Lung (tissue), 12 donors: Measurements from ENCODE around the gene LY6G6D. TPM values are rescaled to one million over a fixed set of nuclear protein-coding genes. Genes with fewer than 3 reads are reported as not detected.

Experiments
- ATAC-seq: fragments of 200-7000 bp; cut with Tn5 transposase; one replicate; pipeline ENCODE4 v1.9.1; 2020; ENCODE audit warnings: moderate number of reproducible peaks; ENCODE audit not compliant: insufficient read depth, low FRiP score
- DNase-seq, 3 donors: peaks; one replicate each; pipeline ENCODE4 v3.0.0-alpha.2; 2013 to 2017
- H3K27ac ChIP-seq, 2 donors: one replicate each; pipeline ENCODE4 v1.5.1; 2013; ENCODE audit warnings: mild to moderate bottlenecking in 2 of 2, moderate library complexity in 2 of 2, control low read depth in 1 of 2, inconsistent platforms in 1 of 2, low read depth in 1 of 2, low read length in 1 of 2
- H3K27me3 ChIP-seq, 3 donors: one replicate each; pipeline ENCODE4 v1.5.1; 2013; ENCODE audit warnings: low read length in 2 of 3; ENCODE audit not compliant: control insufficient read depth in 3 of 3, insufficient read depth in 3 of 3
- H3K36me3 ChIP-seq, 4 donors: one replicate each; pipeline ENCODE4 v1.5.1; 2013; ENCODE audit warnings: low read length in 4 of 4, mild to moderate bottlenecking in 1 of 4, moderate library complexity in 1 of 4; ENCODE audit not compliant: control insufficient read depth in 4 of 4, insufficient read depth in 4 of 4
- H3K4me1 ChIP-seq, 5 donors: one replicate each; pipeline ENCODE4 v1.5.1; 2013; ENCODE audit warnings: low read length in 5 of 5, mild to moderate bottlenecking in 2 of 5, moderate library complexity in 1 of 5; ENCODE audit not compliant: control insufficient read depth in 5 of 5, insufficient read depth in 5 of 5
- H3K4me3 ChIP-seq: one replicate; pipeline ENCODE4 v1.5.1; 2013; ENCODE audit warnings: mild to moderate bottlenecking, control low read depth, moderate library complexity
- H3K9ac ChIP-seq, 2 donors: one replicate each; pipeline ENCODE4 v1.5.1; 2013; ENCODE audit warnings: low read length in 2 of 2, control low read depth in 1 of 2; ENCODE audit not compliant: insufficient read depth in 1 of 2
- H3K9me3 ChIP-seq, 4 donors: one replicate each; pipeline ENCODE4 v1.5.1; 2013; ENCODE audit warnings: low read length in 3 of 4, mild to moderate bottlenecking in 1 of 4, moderate library complexity in 1 of 4; ENCODE audit not compliant: control insufficient read depth in 4 of 4, insufficient read depth in 3 of 4
- CTCF ChIP-seq: IDR thresholded peaks from 2 replicates; pipeline ENCODE4 v1.5.1; 2012; ENCODE audit warnings: mild to moderate bottlenecking; ENCODE audit errors: control extremely low read depth, extremely low read depth
- WGBS, 2 donors: extraction: QIAGEN DNeasy Blood & Tissue Kit; methylation state at CpG; one replicate each; pipeline ENCODE4 v1.1.7; 2013; 5-methylcytosine and 5-hydroxymethylcytosine counted together
- polyA plus RNA-seq, 2 donors: library from polyadenylated mRNA; stranded (reverse); fragments of 200-250 nt; gene quantifications; one replicate each; pipeline ENCODE4 v1.2.1, GENCODE V29; 2013
- total RNA-seq, 2 donors: library from RNA; depleted of rRNA in 1 of 2; stranded (reverse); fragments of >200 nt in 1 of 2; gene quantifications; one replicate each; pipeline ENCODE4 v1.2.1, GENCODE V29; 2014 to 2021
- donor health status: control.
- donor health status: control.
- donor health status: Bipolar disorder and iron deficiency.
- donor health status: healthy.
- donor health status: DM: yes; HTN: yes; CAD: no.

The LY6G6D gene
- total and polyA plus RNA-seq, 4 donors: not detected

DNA sequence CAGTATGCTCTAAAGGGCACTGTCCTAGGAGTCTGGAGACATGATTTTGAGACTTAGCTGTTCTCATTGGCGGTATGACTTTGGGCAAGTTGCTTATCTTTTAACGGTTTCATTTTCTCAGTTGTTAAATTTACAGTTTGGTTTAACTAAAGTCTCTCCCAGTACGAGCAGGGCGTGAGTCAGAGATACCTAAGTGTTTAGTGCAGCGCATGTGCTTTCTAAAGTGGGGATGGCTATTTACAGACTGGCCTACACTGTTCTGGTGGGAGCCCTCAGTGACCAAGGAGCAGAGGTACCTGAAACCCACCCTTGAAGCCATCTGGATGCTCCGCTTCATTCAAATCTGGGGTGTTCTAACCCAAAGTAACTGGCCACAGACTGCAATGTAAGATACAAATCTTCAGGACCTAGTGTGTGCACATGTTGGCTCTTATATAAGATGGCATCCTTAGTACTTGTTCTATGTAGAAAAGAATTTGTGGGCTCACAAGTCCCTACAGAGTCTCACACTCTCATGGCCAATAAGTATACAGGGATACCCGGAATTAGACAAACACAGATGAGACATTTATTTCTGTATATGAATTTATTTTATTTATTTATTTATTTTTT is 35.4 kb downstream of the LY6G6D start:
- no peak overlapping the region for H3K4me3 ChIP-seq
- peaks cover 0 to 5% (median 2%) of the 10 kb centered on the region in 4 donors for H3K36me3 ChIP-seq
- no peak overlapping the region for H3K9ac ChIP-seq
- TF ChIP-seq CTCF: no peak
- 89 to 97% methylated on average over 7 of the region's 7 CpGs for WGBS, 2 donors
- ATAC-seq: no peak
- H3K4me1 ChIP-seq: no peaks in the 10 kb centered on the region
- no peaks in the 10 kb centered on the region for H3K9me3 ChIP-seq
- no peak overlapping the region for H3K27ac ChIP-seq
- no peak for DNase-seq
- no peaks in the 10 kb centered on the region for H3K27me3 ChIP-seq

GRCh38 chr6:31752739-31753319 is 37.7 kb downstream of the LY6G6D start:
- DNase-seq (no peak), ATAC-seq (no peak)
- Histone ChIP-seq H3K9ac (no peak overlapping the region), H3K36me3 (peaks cover 0 to 1% (median 0%) of the 10 kb centered on the region in 4 donors), H3K4me3 (no peak overlapping the region), H3K4me1 (no peaks in the 10 kb centered on the region), H3K27me3 (no peaks in the 10 kb centered on the region), H3K9me3 (no peaks in the 10 kb centered on the region), H3K27ac (no peak overlapping the region)
- 76 to 80% methylated on average over 8 of the region's 8 CpGs for WGBS, 2 donors
- TF ChIP-seq CTCF: no peak

GRCh38 chr6:31758281-31758680 is 43.1 kb downstream of the LY6G6D start:
- Histone ChIP-seq H3K4me3 (no peak overlapping the region), H3K36me3 (peaks cover 0 to 3% (median 0%) of the 10 kb centered on the region in 4 donors), H3K4me1 (peaks cover 0 to 1% (median 0%) of the 10 kb centered on the region in 5 donors), H3K27ac (no peak overlapping the region), H3K9ac (no peak overlapping the region), H3K9me3 (no peaks in the 10 kb centered on the region), H3K27me3 (no peaks in the 10 kb centered on the region)
- DNase-seq (no peak), ATAC-seq (no peak)
- 96 to 98% methylated on average over 2 of the region's 2 CpGs for WGBS, 2 donors
- no peak for TF ChIP-seq CTCF

DNA sequence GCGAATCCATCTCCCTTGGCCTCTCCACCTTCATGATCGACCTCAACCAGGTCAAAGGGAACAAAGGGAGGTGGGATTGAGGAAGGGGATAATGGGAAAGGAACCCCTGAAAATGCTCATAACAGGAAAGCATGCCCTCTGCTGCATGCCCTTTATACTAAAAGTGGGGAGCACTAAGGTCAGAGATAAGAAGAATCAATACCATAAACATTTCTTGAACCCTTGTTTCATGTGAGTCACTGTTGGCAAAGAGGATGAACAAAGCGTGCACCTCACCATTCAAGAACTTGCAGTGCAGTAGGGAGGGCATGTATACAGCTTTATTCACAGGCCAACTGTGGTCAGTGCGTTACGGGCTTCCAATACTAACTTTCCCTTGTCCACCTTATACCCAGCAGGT is 45.6 kb downstream of the LY6G6D start:
- H3K4me1 ChIP-seq: peaks cover 0 to 2% (median 0%) of the 10 kb centered on the region in 5 donors
- H3K9me3 ChIP-seq: no peaks in the 10 kb centered on the region
- DNase-seq (no peak), ATAC-seq (no peak)
- H3K27ac ChIP-seq: no peak overlapping the region
- 96 to 98% methylated on average over 5 of the region's 5 CpGs for WGBS, 2 donors
- H3K27me3 ChIP-seq: no peaks in the 10 kb centered on the region
- H3K36me3 ChIP-seq: peaks cover 0 to 3% (median 0%) of the 10 kb centered on the region in 4 donors
- no peak overlapping the region for H3K9ac ChIP-seq
- no peak overlapping the region for H3K4me3 ChIP-seq
- no peak for TF ChIP-seq CTCF
